C4-2B (cell line): Measurements from ENCODE around the gene BLCAP.
"Not testable (repeated sequence)": the region's sequence is repeated elsewhere in the genome, so short reads cannot be mapped to it uniquely, and the experiment has no call there.

Experiments
- H3K27ac ChIP-seq: fragments of 450-650 bp; 2 replicates; pipeline ENCODE4 v1.5.1; 2017
- CTCF ChIP-seq: fragments of 450-650 bp; conservative IDR thresholded peaks from 2 replicates; pipeline ENCODE4 v1.5.1; 2017; ENCODE audit warnings: mild to moderate bottlenecking
- ZFX ChIP-seq: fragments of 450-650 bp; IDR thresholded peaks from 2 replicates; pipeline ENCODE4 v1.6.1; 2017

Gene BLCAP

GRCh38 chr20:37552415-37552814, 24.7 kb upstream of the BLCAP start:
- no peak overlapping the region for H3K27ac ChIP-seq
- TF ChIP-seq CTCF (no peak), ZFX (no peak)

- H3K27ac ChIP-seq: not testable (repeated sequence)
These were observed 24.0 kb upstream of the BLCAP start for GRCh38 chr20:37551660-37552059.

GRCh38 chr20:37550101-37550920, 22.6 kb upstream of the BLCAP start:
- not testable (repeated sequence) for H3K27ac ChIP-seq

GRCh38 chr20:37547912-37548311, 20.2 kb upstream of the BLCAP start:
- no peak overlapping the region for H3K27ac ChIP-seq
- TF ChIP-seq ZFX (no peak), CTCF (no peak)

GRCh38 chr20:37545516-37545915, 17.8 kb upstream of the BLCAP start:
- no peak overlapping the region for H3K27ac ChIP-seq
- no peak for TF ChIP-seq CTCF
- TF ChIP-seq ZFX: no peak

- TF ChIP-seq CTCF (no peak), ZFX (no peak)
These were observed 16.7 kb upstream of the BLCAP start for GRCh38 chr20:37544386-37544785.

GRCh38 chr20:37543828-37544227, 16.2 kb upstream of the BLCAP start:
- no peak overlapping the region for H3K27ac ChIP-seq
- peak; percentile 40 for TF ChIP-seq CTCF
- no peak for TF ChIP-seq ZFX

More at GRCh38 chr20:37544386-37544785, 16.7 kb upstream of the BLCAP start:
- no peak overlapping the region for H3K27ac ChIP-seq

GRCh38 chr20:37542281-37542680, 14.6 kb upstream of the BLCAP start:
- H3K27ac ChIP-seq: no peak overlapping the region; the same call in 1 of the 2 replicates

More at GRCh38 chr20:37542281-37542680, 14.6 kb upstream of the BLCAP start:
- TF ChIP-seq CTCF (no peak), ZFX (no peak)
